Measurements from ENCODE around the gene MARK1.

- TF ChIP-seq POLR2A (IDR thresholded peaks at IDR 0.05) (no peak), CTCF (IDR thresholded peaks at IDR 0.05 in 4 of 5, conservative IDR thresholded peaks at IDR 0.05 in 1 of 5) (no peak)
These were observed 1.6 kb upstream of the MARK1 start for GRCh38 chr1:220526294-220526693.
